ENCODE data around the gene ENPP1.

The ENPP1 gene

GRCh38 chr6:131792091-131792496, 15.7 kb upstream of the ENPP1 start:
- TF ChIP-seq CTCF (IDR thresholded peaks at IDR 0.05; ENCODE audit: low read length, missing control alignments): no peak
- no peak for DNase-seq (ENCODE audit: low read depth)
- no peak overlapping the region for H3K4me3 ChIP-seq (replicated peaks; ENCODE audit: low read depth, low read length)

- no peak for TF ChIP-seq CTCF (IDR thresholded peaks at IDR 0.05; ENCODE audit: low read length, missing control alignments)
- no peak for DNase-seq (ENCODE audit: low read depth)
- no peak overlapping the region for H3K4me3 ChIP-seq (replicated peaks; ENCODE audit: low read depth, low read length)
Observed at GRCh38 chr6:131795366-131795765, 12.5 kb upstream of the ENPP1 start.

- no peak for TF ChIP-seq CTCF (IDR thresholded peaks at IDR 0.05; ENCODE audit: low read length, missing control alignments)
- no peak overlapping the region for H3K4me3 ChIP-seq (replicated peaks; ENCODE audit: low read depth, low read length)
- no peak for DNase-seq (ENCODE audit: low read depth)
Observed at GRCh38 chr6:131802347-131802746, 5.5 kb upstream of the ENPP1 start.

- no peak for DNase-seq (ENCODE audit: low read depth)
- TF ChIP-seq CTCF (IDR thresholded peaks at IDR 0.05; ENCODE audit: low read length, missing control alignments): no peak
- no peak overlapping the region for H3K4me3 ChIP-seq (replicated peaks; ENCODE audit: low read depth, low read length)
Observed at GRCh38 chr6:131803007-131803769, 4.6 kb upstream of the ENPP1 start.

- no peak for TF ChIP-seq CTCF (IDR thresholded peaks at IDR 0.05; ENCODE audit: low read length, missing control alignments)
- H3K4me3 ChIP-seq (replicated peaks; ENCODE audit: low read depth, low read length): no peak overlapping the region
- DNase-seq (ENCODE audit: low read depth): no peak
Observed at GRCh38 chr6:131804131-131804530, 3.7 kb upstream of the ENPP1 start.

GRCh38 chr6:131807321-131807643, 538 bp upstream of the ENPP1 start:
- peak overlapping the region; percentile 60 for H3K4me3 ChIP-seq (replicated peaks; ENCODE audit: low read depth, low read length)
- no peak for TF ChIP-seq CTCF (IDR thresholded peaks at IDR 0.05; ENCODE audit: low read length, missing control alignments)
- no peak for DNase-seq (ENCODE audit: low read depth)

All from fibroblast of pulmonary artery (primary cell).